ENCODE results near the gene TMA7. TPM values are rescaled to one million over a fixed set of nuclear protein-coding genes. Genes with fewer than 3 reads are reported as not detected.

Gene TMA7
- total and polyA plus RNA-seq, 2 donors (not counting 3 experiments of a cell fraction or from before 2014, with no cell fraction given), result 137 to 306 TPM

DNA sequence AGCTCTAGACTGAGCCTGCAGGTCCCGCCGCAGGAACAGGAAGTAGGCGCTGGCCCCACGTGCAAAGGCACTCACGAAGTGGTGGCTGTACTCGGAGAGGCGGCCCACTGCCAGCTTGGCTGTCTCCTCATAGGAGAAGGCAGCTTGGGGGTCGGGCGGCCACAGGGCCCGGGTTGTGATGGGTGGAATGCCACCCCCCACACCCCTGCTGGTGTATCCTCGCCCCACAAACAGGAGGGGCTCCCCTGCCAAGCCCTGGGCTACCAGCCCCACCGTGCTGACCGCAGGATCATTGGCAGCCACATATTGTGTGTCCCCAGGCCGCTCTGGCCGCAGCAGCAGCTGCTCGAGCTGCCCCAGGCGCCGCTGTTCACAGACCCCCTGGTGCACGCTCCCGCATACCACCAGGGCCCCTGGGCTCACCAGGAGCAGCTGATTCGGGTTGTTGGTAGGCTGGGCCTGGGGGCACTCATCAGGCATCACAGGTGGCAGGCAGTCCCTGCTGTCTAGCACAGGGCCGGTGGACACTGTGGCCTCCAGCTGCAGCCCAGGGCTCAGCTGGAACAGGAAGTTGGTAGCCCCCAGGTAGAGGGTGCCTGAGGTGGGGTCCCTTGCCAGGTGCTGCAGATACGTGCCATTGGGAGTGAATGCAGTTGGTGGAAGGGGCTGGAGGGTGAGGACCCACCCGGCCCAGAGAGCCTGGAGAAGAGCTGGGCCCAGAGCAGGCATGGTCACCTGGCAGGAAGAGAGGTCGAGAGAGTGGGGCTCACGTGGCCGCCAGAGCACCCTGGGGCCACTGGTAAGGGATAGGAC is 16.0 kb upstream of the TMA7 start:
- H3K36me3 ChIP-seq (ENCODE audit: control insufficient read depth in 2 of 2, extremely low read depth in 1 of 2, insufficient read depth in 2 of 2, low read length in 2 of 2), result peaks cover 0 to 3% of the 10 kb centered on the region in 2 experiments
- ChIA-PET POLR2A (no interaction called here), CTCF (interaction anchor here (0.8 to 2.9 kb wide), 5 partner anchors 9 to 24 kb away, joined by 3 to 39 read pairs (median 3); partner anchors contain the start of genes CCDC51 and TMA7)
- dilution Hi-C loops (cut with MboI; ENCODE audit: extremely low pct_ligation_motif_present, low sequenced_read_pairs), result no loop called here
- H3K4me1 ChIP-seq (ENCODE audit: control insufficient read depth, extremely low read depth, insufficient read depth, low read length), result peaks cover 6% of the 10 kb centered on the region
- TF ChIP-seq GATA2 (IDR thresholded peaks at IDR 0.05; ENCODE audit: insufficient read depth, insufficient read length, low read depth, low read length) (no peak), JUN (IDR thresholded peaks at IDR 0.05; ENCODE audit: borderline replicate concordance, insufficient read depth, insufficient read length, low read depth) (no peak), POLR2A (IDR thresholded peaks at IDR 0.05; ENCODE audit: low read depth, low read length) (no peak), MYC (IDR thresholded peaks at IDR 0.05; ENCODE audit: low read depth, low read length) (no peak), FOS (IDR thresholded peaks at IDR 0.05; ENCODE audit: borderline replicate concordance, insufficient read depth, low read length) (no peak), POLR2AphosphoS5 (IDR thresholded peaks at IDR 0.05; ENCODE audit: insufficient read depth, low read depth, low read length) (no peak), EZH2 (IDR thresholded peaks at IDR 0.05; ENCODE audit: borderline replicate concordance, low read depth, low read length, severe bottlenecking) (no peak)
- TF ChIP-seq, protein P1, sequence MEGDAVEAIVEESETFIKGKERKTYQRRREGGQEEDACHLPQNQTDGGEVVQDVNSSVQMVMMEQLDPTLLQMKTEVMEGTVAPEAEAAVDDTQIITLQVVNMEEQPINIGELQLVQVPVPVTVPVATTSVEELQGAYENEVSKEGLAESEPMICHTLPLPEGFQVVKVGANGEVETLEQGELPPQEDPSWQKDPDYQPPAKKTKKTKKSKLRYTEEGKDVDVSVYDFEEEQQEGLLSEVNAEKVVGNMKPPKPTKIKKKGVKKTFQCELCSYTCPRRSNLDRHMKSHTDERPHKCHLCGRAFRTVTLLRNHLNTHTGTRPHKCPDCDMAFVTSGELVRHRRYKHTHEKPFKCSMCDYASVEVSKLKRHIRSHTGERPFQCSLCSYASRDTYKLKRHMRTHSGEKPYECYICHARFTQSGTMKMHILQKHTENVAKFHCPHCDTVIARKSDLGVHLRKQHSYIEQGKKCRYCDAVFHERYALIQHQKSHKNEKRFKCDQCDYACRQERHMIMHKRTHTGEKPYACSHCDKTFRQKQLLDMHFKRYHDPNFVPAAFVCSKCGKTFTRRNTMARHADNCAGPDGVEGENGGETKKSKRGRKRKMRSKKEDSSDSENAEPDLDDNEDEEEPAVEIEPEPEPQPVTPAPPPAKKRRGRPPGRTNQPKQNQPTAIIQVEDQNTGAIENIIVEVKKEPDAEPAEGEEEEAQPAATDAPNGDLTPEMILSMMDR (IDR thresholded peaks at IDR 0.05; ENCODE audit: extremely low read depth in 1 of 2, insufficient read depth in 1 of 2, low read depth in 1 of 2, low read length in 2 of 2), result no peak
- TF ChIP-seq, protein P2, sequence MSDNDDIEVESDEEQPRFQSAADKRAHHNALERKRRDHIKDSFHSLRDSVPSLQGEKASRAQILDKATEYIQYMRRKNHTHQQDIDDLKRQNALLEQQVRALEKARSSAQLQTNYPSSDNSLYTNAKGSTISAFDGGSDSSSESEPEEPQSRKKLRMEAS (IDR thresholded peaks at IDR 0.05; ENCODE audit: insufficient read depth, insufficient read length), result no peak
- no peaks in the 10 kb centered on the region for H3K79me2 ChIP-seq (ENCODE audit: control insufficient read depth, insufficient read depth, low read length)
- H3K4me2 ChIP-seq (ENCODE audit: insufficient read depth, low read length), result no peak overlapping the region
- no peaks in the 10 kb centered on the region for H4K20me1 ChIP-seq (replicated peaks; ENCODE audit: control insufficient read depth, extremely low read depth, insufficient read depth, low read length)
- no peak overlapping the region for H3K27ac ChIP-seq (ENCODE audit: insufficient read depth, low read depth, low read length)
- no TSS peak for BruUV-seq (replicated peaks)
- H3K9me1 ChIP-seq (replicated peaks; ENCODE audit: control insufficient read depth, extremely low read depth, insufficient read depth, low read length), result no peaks in the 10 kb centered on the region
- H3K4me3 ChIP-seq (replicated peaks in 1 of 3; ENCODE audit: insufficient read depth in 1 of 3, low read depth in 1 of 3, low read length in 3 of 3), result no peak overlapping the region
- FAIRE-seq (no peak), DNase-seq (ENCODE audit: low read depth, low spot score) (no peak)
- H2AFZ ChIP-seq (ENCODE audit: low read depth, low read length), result no peak overlapping the region
- intact Hi-C loops (cut with micrococcal nuclease), result no loop called here
- no peak overlapping the region for H3K9ac ChIP-seq (replicated peaks; ENCODE audit: extremely low read depth, insufficient read depth, low read length)
- H3K9me3 ChIP-seq (replicated peaks; ENCODE audit: control insufficient read depth, insufficient read depth, low read length), result no peaks in the 10 kb centered on the region
- H3K27me3 ChIP-seq (ENCODE audit: control insufficient read depth in 2 of 2, insufficient read depth in 2 of 2, low read length in 2 of 2), result no peaks in the 10 kb centered on the region

All from endothelial cell of umbilical vein (primary cell).